ENCODE measurements around the gene FERMT3. TPM values are rescaled to one million over a fixed set of nuclear protein-coding genes. Genes with fewer than 3 reads are reported as not detected.

Gene FERMT3
- total and polyA plus RNA-seq, 2 donors (not counting 3 experiments of a cell fraction or from before 2014, with no cell fraction given): 64.4 to 100 TPM

- Histone ChIP-seq H3K9ac (replicated peaks; ENCODE audit: extremely low read depth, insufficient read depth, low read length) (no peak overlapping the region), H3K79me2 (ENCODE audit: control insufficient read depth, insufficient read depth, low read length) (peaks cover 17% of the 10 kb centered on the region), H3K4me3 (replicated peaks in 1 of 3; ENCODE audit: insufficient read depth in 1 of 3, low read depth in 1 of 3, low read length in 3 of 3) (no peak overlapping the region), H3K9me1 (replicated peaks; ENCODE audit: control insufficient read depth, extremely low read depth, insufficient read depth, low read length) (no peaks in the 10 kb centered on the region), H3K36me3 (ENCODE audit: control insufficient read depth in 2 of 2, extremely low read depth in 1 of 2, insufficient read depth in 2 of 2, low read length in 2 of 2) (no peaks in the 10 kb centered on the region), H3K4me2 (ENCODE audit: insufficient read depth, low read length) (no peak overlapping the region), H3K27me3 (ENCODE audit: control insufficient read depth in 2 of 2, insufficient read depth in 2 of 2, low read length in 2 of 2) (no peaks in the 10 kb centered on the region), H3K9me3 (replicated peaks; ENCODE audit: control insufficient read depth, insufficient read depth, low read length) (no peaks in the 10 kb centered on the region), H3K4me1 (ENCODE audit: control insufficient read depth, extremely low read depth, insufficient read depth, low read length) (peaks cover 14% of the 10 kb centered on the region), H3K27ac (ENCODE audit: insufficient read depth, low read depth, low read length) (peak overlapping the region; percentile 29), H2AFZ (ENCODE audit: low read depth, low read length) (peak overlapping the region; percentile 22), H4K20me1 (replicated peaks; ENCODE audit: control insufficient read depth, extremely low read depth, insufficient read depth, low read length) (no peaks in the 10 kb centered on the region)
- CTCF ChIA-PET: interaction anchor here (0.6 to 1.6 kb wide), 9 partner anchors 15 to 180 kb away, joined by 3 to 5 read pairs (median 3); partner anchors contain the start of gene MACROD1
- intact Hi-C loops (cut with micrococcal nuclease): loop anchor here (1.0 kb wide), 1 partner anchor 15 kb away; the partner anchor contains the start of gene MACROD1
- peak; percentile 95 for DNase-seq (ENCODE audit: low read depth, low spot score)
- FAIRE-seq: peak; percentile 99
- POLR2A ChIA-PET: interaction anchor here (0.9 to 1.6 kb wide), 2 partner anchors 16 to 136 kb away, joined by 3 to 6 read pairs; partner anchors contain the start of genes MACROD1, PRDX5 and TRMT112
- dilution Hi-C loops (cut with MboI; ENCODE audit: extremely low pct_ligation_motif_present, low sequenced_read_pairs): no loop called here
- TF ChIP-seq MAX (IDR thresholded peaks at IDR 0.05; ENCODE audit: insufficient read depth, insufficient read length): peak; percentile 97
- TF ChIP-seq EZH2 (IDR thresholded peaks at IDR 0.05; ENCODE audit: borderline replicate concordance, low read depth, low read length, severe bottlenecking): no peak
- no peak for TF ChIP-seq CTCF (IDR thresholded peaks at IDR 0.05; ENCODE audit: extremely low read depth in 1 of 2, insufficient read depth in 1 of 2, low read depth in 1 of 2, low read length in 2 of 2)
- TF ChIP-seq JUN (IDR thresholded peaks at IDR 0.05; ENCODE audit: borderline replicate concordance, insufficient read depth, insufficient read length, low read depth): peak; percentile 67
- TF ChIP-seq POLR2A (IDR thresholded peaks at IDR 0.05; ENCODE audit: low read depth, low read length): peak; percentile 89
- TF ChIP-seq POLR2AphosphoS5 (IDR thresholded peaks at IDR 0.05; ENCODE audit: insufficient read depth, low read depth, low read length): peak; percentile 83
- peak; percentile 73 for TF ChIP-seq FOS (IDR thresholded peaks at IDR 0.05; ENCODE audit: borderline replicate concordance, insufficient read depth, low read length)
- no peak for TF ChIP-seq MYC (IDR thresholded peaks at IDR 0.05; ENCODE audit: low read depth, low read length)
- no TSS peak for BruUV-seq (replicated peaks)
These were observed 24.8 kb upstream of the FERMT3 start for GRCh38 chr11:64181506-64182411.

Data from endothelial cell of umbilical vein (primary cell).